Neural progenitor cell (in vitro differentiated cells): ENCODE results near the gene MZF1. TPM values are rescaled to one million over a fixed set of nuclear protein-coding genes. Genes with fewer than 3 reads are reported as not detected.

Source experiments
- DNase-seq: peaks from one replicate; pipeline ENCODE4 v3.0.0-alpha.2; 2016; ENCODE audit warnings: low spot score
- H2AFZ ChIP-seq: fragments of 200-600 bp; sonication (generic); replicated peaks from 2 replicates; pipeline ENCODE4 v1.6.1; 2016; ENCODE audit warnings: antibody characterized with exemption
- H3F3A ChIP-seq: fragments of 200-600 bp; sonication (generic); 2 replicates; pipeline ENCODE4 v1.6.1; 2016; ENCODE audit warnings: antibody characterized with exemption, low read depth
- H3K27ac ChIP-seq: fragments of 200-600 bp; sonication (generic); 2 replicates; pipeline ENCODE4 v1.5.1; 2016; ENCODE audit warnings: mild to moderate bottlenecking
- H3K27me3 ChIP-seq: fragments of 200-600 bp; sonication (generic); 2 replicates; pipeline ENCODE4 v1.6.1; 2016; ENCODE audit warnings: mild to moderate bottlenecking, moderate library complexity
- H3K36me3 ChIP-seq: fragments of 200-600 bp; sonication (generic); 2 replicates; pipeline ENCODE4 v1.5.1; 2016
- H3K4me1 ChIP-seq: fragments of 200-600 bp; sonication (generic); 2 replicates; pipeline ENCODE4 v1.6.1; 2016; ENCODE audit warnings: mixed run types
- H3K4me2 ChIP-seq: fragments of 200-600 bp; sonication (generic); 2 replicates; pipeline ENCODE4 v1.6.1; 2016
- H3K4me3 ChIP-seq: fragments of 200-600 bp; sonication (generic); 2 replicates; pipeline ENCODE4 v1.5.1; 2016
- H3K79me2 ChIP-seq: fragments of 200-600 bp; sonication (generic); 2 replicates; pipeline ENCODE4 v1.6.1; 2016; ENCODE audit warnings: low read depth
- H3K9ac ChIP-seq: fragments of 200-600 bp; sonication (generic); 2 replicates; pipeline ENCODE4 v1.6.1; 2016
- H3K9me3 ChIP-seq: fragments of 200-600 bp; sonication (generic); 2 replicates; pipeline ENCODE4 v1.5.1; 2016; ENCODE audit warnings: low read depth
- H4K20me1 ChIP-seq: fragments of 200-600 bp; sonication (generic); 2 replicates; pipeline ENCODE4 v1.6.1; 2016; ENCODE audit warnings: low read depth
- H3K27ac Mint-ChIP-seq: 3 replicates; pipeline ENCODE4 v1.8.0; 2021; ENCODE audit warnings: mixed read lengths
- H3K27me3 Mint-ChIP-seq: 2 replicates; pipeline ENCODE4 v1.8.0; 2022; ENCODE audit warnings: low read depth, mild to moderate bottlenecking, inconsistent platforms, moderate library complexity, mixed read lengths; ENCODE audit not compliant: insufficient read depth
- H3K36me3 Mint-ChIP-seq: 3 replicates; pipeline ENCODE4 v1.8.0; 2021; ENCODE audit warnings: mixed read lengths
- H3K4me1 Mint-ChIP-seq: 3 replicates; pipeline ENCODE4 v1.8.0; 2021; ENCODE audit warnings: mixed read lengths
- H3K4me3 Mint-ChIP-seq: 3 replicates; pipeline ENCODE4 v1.8.0; 2021; ENCODE audit warnings: mild to moderate bottlenecking, moderate library complexity, mixed read lengths
- H3K9me3 Mint-ChIP-seq: 3 replicates; pipeline ENCODE4 v1.8.0; 2020; ENCODE audit warnings: mixed read lengths
- CTCF ChIP-seq: fragments of 200-600 bp; sonication (generic); IDR thresholded peaks from 2 replicates; pipeline ENCODE4 v1.5.1; 2017; ENCODE audit warnings: antibody characterized with exemption, mild to moderate bottlenecking
- EZH2 ChIP-seq: fragments of 200-600 bp; sonication (generic); IDR thresholded peaks from 2 replicates; pipeline ENCODE4 v1.6.1; 2017; ENCODE audit warnings: antibody characterized with exemption, mild to moderate bottlenecking, moderate library complexity
- EZH2phosphoT487 ChIP-seq: fragments of 200-600 bp; sonication (generic); IDR thresholded peaks from 2 replicates; pipeline ENCODE4 v1.6.1; 2017; ENCODE audit warnings: antibody characterized with exemption
- total RNA-seq: library from RNA; depleted of rRNA; stranded (reverse); fragments of >200 nt; gene quantifications from 2 replicates; pipeline ENCODE4 v1.2.3, GENCODE V29; 2015; ENCODE audit warnings: low replicate concordance

MZF1 gene
- total RNA-seq, 1 donor from 2014 or later, result 8.4 TPM

GRCh38 chr19:58521651-58522050 lies 51.5 kb downstream of the MZF1 start:
- Histone ChIP-seq H3F3A (peaks cover 43% of the 10 kb centered on the region), H3K9me3 (no peaks in the 10 kb centered on the region), H3K27me3 (no peaks in the 10 kb centered on the region), H4K20me1 (no peaks in the 10 kb centered on the region), H3K4me2 (no peak overlapping the region), H3K36me3 (no peaks in the 10 kb centered on the region), H3K4me3 (no peak overlapping the region), H3K79me2 (peaks cover 27% of the 10 kb centered on the region), H3K27ac (no peak overlapping the region), H3K9ac (no peak overlapping the region), H3K4me1 (peaks cover 11% of the 10 kb centered on the region), H2AFZ (no peak overlapping the region)
- TF ChIP-seq EZH2phosphoT487, result no peak
- no peak for TF ChIP-seq CTCF
- TF ChIP-seq EZH2, result no peak
- no peaks in the 10 kb centered on the region for H3K36me3 Mint-ChIP-seq
- H3K4me1 Mint-ChIP-seq, result peaks cover 23% of the 10 kb centered on the region
- H3K4me3 Mint-ChIP-seq, result peak overlapping the region; percentile 69
- peaks cover 15% of the 10 kb centered on the region for H3K27me3 Mint-ChIP-seq
- peak overlapping the region; percentile 93 for H3K27ac Mint-ChIP-seq
- H3K9me3 Mint-ChIP-seq, result no peaks in the 10 kb centered on the region
- no peak for DNase-seq

DNA sequence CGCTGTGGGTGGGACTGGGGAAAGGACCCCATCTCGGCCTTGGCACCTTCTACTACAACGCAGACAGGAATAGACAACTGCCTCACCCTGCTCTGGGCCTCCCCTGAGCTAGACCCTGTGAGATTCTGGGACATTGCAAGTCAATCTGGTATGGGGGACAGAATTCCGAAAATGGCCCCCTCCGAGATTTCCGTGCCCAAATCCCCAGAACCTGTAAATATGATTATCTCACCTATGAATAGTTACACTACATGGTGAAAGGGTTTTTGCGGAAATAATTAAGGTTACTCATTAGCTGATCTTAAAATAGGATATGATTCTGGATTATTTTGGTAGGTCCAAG lies 52.9 kb downstream of the MZF1 start:
- H3K9me3 ChIP-seq, result no peaks in the 10 kb centered on the region
- peak overlapping the region; percentile 54 for H3K4me3 ChIP-seq
- H4K20me1 ChIP-seq, result no peaks in the 10 kb centered on the region
- no peaks in the 10 kb centered on the region for H3K36me3 ChIP-seq
- peak overlapping the region; percentile 56 for H3K9ac ChIP-seq
- peak overlapping the region; percentile 20 for H2AFZ ChIP-seq
- Mint-ChIP-seq H3K4me1 (peaks cover 33% of the 10 kb centered on the region), H3K9me3 (no peaks in the 10 kb centered on the region), H3K4me3 (peak overlapping the region; percentile 94), H3K27me3 (peaks cover 12% of the 10 kb centered on the region), H3K27ac (peak overlapping the region; percentile 99), H3K36me3 (peaks cover 10% of the 10 kb centered on the region)
- no peaks in the 10 kb centered on the region for H3K27me3 ChIP-seq
- no peak for DNase-seq
- peaks cover 40% of the 10 kb centered on the region for H3K79me2 ChIP-seq
- no peak for TF ChIP-seq CTCF
- H3K4me1 ChIP-seq, result peaks cover 11% of the 10 kb centered on the region
- H3F3A ChIP-seq, result peaks cover 51% of the 10 kb centered on the region
- H3K27ac ChIP-seq, result peak overlapping the region; percentile 69
- peak overlapping the region; percentile 87 for H3K4me2 ChIP-seq

DNA sequence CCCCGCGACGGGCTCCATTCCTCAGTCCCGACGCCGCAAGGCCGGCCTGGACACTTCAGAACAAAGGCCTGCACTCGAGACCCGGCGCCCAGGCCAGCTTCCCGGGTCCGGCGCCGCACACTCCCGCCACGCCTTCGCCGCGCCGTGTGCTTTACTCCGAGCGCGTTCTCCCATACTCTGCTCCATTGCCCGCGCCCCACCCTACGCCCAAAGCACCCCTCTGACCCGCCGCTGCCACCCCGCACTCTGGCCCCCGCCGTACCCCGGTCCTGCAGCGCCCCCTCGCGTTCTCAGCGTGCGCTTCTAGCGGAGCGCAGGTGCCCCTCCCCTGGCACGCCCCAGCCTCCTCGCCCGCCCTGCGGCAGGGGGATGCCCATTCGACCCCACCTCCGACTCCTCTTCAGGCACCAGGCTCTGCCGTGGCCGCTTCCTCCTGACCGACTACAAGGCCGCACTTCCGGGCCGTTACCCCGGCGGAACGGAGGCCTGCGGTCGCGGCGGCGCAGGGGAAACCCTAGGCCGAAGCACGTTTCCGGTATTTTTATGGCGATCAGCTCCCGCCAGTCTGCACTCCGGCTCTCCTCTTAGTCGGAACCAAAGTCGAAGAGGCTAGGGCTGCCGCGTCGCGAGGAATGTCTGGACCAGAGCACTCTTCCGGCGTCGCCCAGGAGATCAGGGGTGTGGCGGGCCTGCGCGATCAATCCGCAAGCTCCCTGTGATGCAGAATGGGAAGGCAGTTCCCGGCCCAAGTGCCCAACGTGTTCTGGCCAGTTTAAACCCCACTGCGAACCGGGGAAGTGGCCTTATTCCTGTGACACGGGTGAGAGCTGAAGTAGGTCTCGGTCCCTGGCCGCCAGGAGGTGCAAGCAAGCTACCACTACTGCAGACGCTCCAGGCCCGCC lies 53.5 kb downstream of the MZF1 start, which contains the start of gene ZBTB45:
ZBTB45 (minus strand) TSS at position 456 of the 902 bp plus-strand sequence. CDS start 2,137 bp downstream, outside the sequence.
- Histone ChIP-seq H3K79me2 (peaks cover 46% of the 10 kb centered on the region), H3K4me3 (peak within 1 kb of the TSS; percentile 54), H3K4me2 (peak within 1 kb of the TSS; percentile 87), H3K9me3 (no peaks in the 10 kb centered on the region), H3K36me3 (no peaks in the 10 kb centered on the region), H3F3A (peaks cover 57% of the 10 kb centered on the region), H4K20me1 (peaks cover 3% of the 10 kb centered on the region), H2AFZ (peak within 1 kb of the TSS; percentile 20), H3K4me1 (peaks cover 11% of the 10 kb centered on the region), H3K9ac (peak within 1 kb of the TSS; percentile 56), H3K27me3 (no peaks in the 10 kb centered on the region), H3K27ac (peak within 1 kb of the TSS; percentile 69)
- Mint-ChIP-seq H3K27ac (peak within 1 kb of the TSS; percentile 99), H3K4me1 (peaks cover 33% of the 10 kb centered on the region), H3K4me3 (peak within 1 kb of the TSS; percentile 94), H3K9me3 (no peaks in the 10 kb centered on the region), H3K27me3 (peaks cover 12% of the 10 kb centered on the region), H3K36me3 (peaks cover 13% of the 10 kb centered on the region)
- DNase-seq, result peak; percentile 95
- peak; percentile 74 for TF ChIP-seq CTCF
- peak; percentile 61 for TF ChIP-seq EZH2
- TF ChIP-seq EZH2phosphoT487, result peak; percentile 30
